ENCODE results near the gene JAK3.

Gene JAK3

DNA sequence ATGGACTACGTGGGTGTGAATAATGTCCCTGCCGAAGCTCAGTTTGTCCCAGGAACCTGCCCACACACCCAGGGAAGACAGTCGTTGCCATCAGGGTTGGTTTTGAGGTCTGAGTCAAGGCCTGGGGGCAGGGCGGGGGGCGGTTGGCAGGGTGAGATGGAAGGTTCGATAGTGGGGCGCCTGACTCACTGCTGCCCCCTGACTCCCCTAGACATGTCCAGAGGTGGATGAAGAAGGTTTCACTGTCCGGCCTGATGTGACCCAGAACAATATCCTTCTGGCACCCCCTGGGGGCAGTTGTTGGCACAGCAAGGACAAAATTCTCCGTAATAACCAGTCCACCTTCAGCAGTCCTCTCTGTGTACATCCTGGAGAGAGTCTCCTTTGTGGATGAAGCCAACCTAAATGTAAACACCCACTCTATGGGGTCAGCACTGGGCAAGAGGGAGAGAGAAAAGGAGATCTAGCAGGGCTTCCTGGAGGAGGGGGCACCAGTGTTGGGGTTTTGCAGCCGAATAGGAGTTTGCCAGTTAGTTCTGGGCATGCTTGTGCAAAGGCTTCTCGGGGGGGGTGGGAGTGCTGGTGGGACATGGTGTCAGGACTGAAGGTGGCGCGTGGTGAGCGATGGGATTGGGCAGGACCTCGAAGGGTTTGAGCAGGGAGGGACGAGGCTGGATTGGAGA is 72.4 kb downstream of the JAK3 start:
- DNase-seq, result peak; percentile 59
